Activated T-cell treated with anti-CD3 and anti-CD28 coated beads, Interleukin-2, amount 50 U/mL, for 24 hours (primary cell): Measurements from ENCODE around the gene PSME1.
A peak's percentile ranks its signal among the peaks of the same experiment; 100 is the strongest.

Experiments used
- DNase-seq: peaks from one replicate; pipeline ENCODE4 v3.0.0-alpha.2; 2020
- H3K27ac Mint-ChIP-seq: 2 replicates; pipeline ENCODE4 v1.8.0; 2020; ENCODE audit warnings: mild to moderate bottlenecking, mixed read lengths
- H3K27me3 Mint-ChIP-seq: 2 replicates; pipeline ENCODE4 v1.8.0; 2020; ENCODE audit warnings: mixed read lengths
- H3K36me3 Mint-ChIP-seq: 2 replicates; pipeline ENCODE4 v1.8.0; 2020; ENCODE audit warnings: low read depth, mixed read lengths
- H3K4me1 Mint-ChIP-seq: 2 replicates; pipeline ENCODE4 v1.8.0; 2020; ENCODE audit warnings: low read depth, mixed read lengths
- H3K4me3 Mint-ChIP-seq: 2 replicates; pipeline ENCODE4 v1.8.0; 2020; ENCODE audit warnings: mild to moderate bottlenecking, moderate library complexity, mixed read lengths
- H3K9me3 Mint-ChIP-seq: 2 replicates; pipeline ENCODE4 v1.8.0; 2020; ENCODE audit warnings: mixed read lengths

The PSME1 gene

GRCh38 chr14:24144451-24144850, 8.5 kb downstream of the PSME1 start:
- no peak for DNase-seq
- Mint-ChIP-seq H3K4me3 (peak overlapping the region; percentile 90), H3K27me3 (no peaks in the 10 kb centered on the region), H3K4me1 (peaks cover 61% of the 10 kb centered on the region), H3K9me3 (no peaks in the 10 kb centered on the region), H3K27ac (peak overlapping the region; percentile 98), H3K36me3 (peaks cover 88% of the 10 kb centered on the region)

- H3K4me3 Mint-ChIP-seq, result peak overlapping the region; percentile 90
- no peak for DNase-seq
- no peaks in the 10 kb centered on the region for H3K27me3 Mint-ChIP-seq
- peaks cover 63% of the 10 kb centered on the region for H3K4me1 Mint-ChIP-seq
- H3K27ac Mint-ChIP-seq, result peak overlapping the region; percentile 98
- H3K9me3 Mint-ChIP-seq, result no peaks in the 10 kb centered on the region
- peaks cover 90% of the 10 kb centered on the region for H3K36me3 Mint-ChIP-seq
Observed at GRCh38 chr14:24145219-24145618, 9.2 kb downstream of the PSME1 start.

GRCh38 chr14:24145690-24146452, 9.9 kb downstream of the PSME1 start:
- no peak for DNase-seq
- H3K4me3 Mint-ChIP-seq, result peak overlapping the region; percentile 90
- peaks cover 90% of the 10 kb centered on the region for H3K36me3 Mint-ChIP-seq
- H3K9me3 Mint-ChIP-seq, result no peaks in the 10 kb centered on the region
- H3K4me1 Mint-ChIP-seq, result peaks cover 69% of the 10 kb centered on the region
- peak overlapping the region; percentile 98 for H3K27ac Mint-ChIP-seq
- H3K27me3 Mint-ChIP-seq, result no peaks in the 10 kb centered on the region

- H3K9me3 Mint-ChIP-seq, result no peaks in the 10 kb centered on the region
- H3K4me1 Mint-ChIP-seq, result peaks cover 72% of the 10 kb centered on the region
- DNase-seq, result peak; percentile 91
- H3K27ac Mint-ChIP-seq, result peak within 1 kb of the TSS; percentile 98
- H3K4me3 Mint-ChIP-seq, result peak within 1 kb of the TSS; percentile 90
- peaks cover 92% of the 10 kb centered on the region for H3K36me3 Mint-ChIP-seq
- no peaks in the 10 kb centered on the region for H3K27me3 Mint-ChIP-seq
Observed at GRCh38 chr14:24146453-24146977, 10.5 kb downstream of the PSME1 start, which contains the start of gene PSME2. Gene PSME2 (minus strand): TSS chr14:24146610. CDS start chr14:24146581, 29 bp downstream.

- peaks cover 67% of the 10 kb centered on the region for H3K4me1 Mint-ChIP-seq
- DNase-seq, result peak; percentile 96
- peak within 1 kb of the TSS; percentile 90 for H3K4me3 Mint-ChIP-seq
- H3K27ac Mint-ChIP-seq, result peak within 1 kb of the TSS; percentile 98
- H3K36me3 Mint-ChIP-seq, result peaks cover 93% of the 10 kb centered on the region
- H3K9me3 Mint-ChIP-seq, result no peaks in the 10 kb centered on the region
- no peaks in the 10 kb centered on the region for H3K27me3 Mint-ChIP-seq
Observed at GRCh38 chr14:24146978-24147760, 11.2 kb downstream of the PSME1 start, which contains the start of gene RNF31. Gene RNF31 (plus strand): TSS chr14:24147498. CDS start chr14:24147699, 201 bp downstream.

GRCh38 chr14:24147761-24148428, 11.9 kb downstream of the PSME1 start:
- no peak for DNase-seq
- peaks cover 62% of the 10 kb centered on the region for H3K4me1 Mint-ChIP-seq
- H3K36me3 Mint-ChIP-seq, result peaks cover 92% of the 10 kb centered on the region
- H3K9me3 Mint-ChIP-seq, result no peaks in the 10 kb centered on the region
- peak overlapping the region; percentile 93 for H3K27ac Mint-ChIP-seq
- no peaks in the 10 kb centered on the region for H3K27me3 Mint-ChIP-seq
- peak overlapping the region; percentile 90 for H3K4me3 Mint-ChIP-seq

- Mint-ChIP-seq H3K9me3 (no peaks in the 10 kb centered on the region), H3K36me3 (peaks cover 87% of the 10 kb centered on the region), H3K4me1 (peaks cover 48% of the 10 kb centered on the region), H3K4me3 (peak overlapping the region; percentile 90), H3K27me3 (no peaks in the 10 kb centered on the region), H3K27ac (peak overlapping the region; percentile 74)
- no peak for DNase-seq
Observed at GRCh38 chr14:24149302-24149969, 13.4 kb downstream of the PSME1 start.

GRCh38 chr14:24150061-24150460, 14.1 kb downstream of the PSME1 start:
- Mint-ChIP-seq H3K4me3 (no peak overlapping the region), H3K4me1 (peaks cover 41% of the 10 kb centered on the region), H3K36me3 (peaks cover 87% of the 10 kb centered on the region), H3K9me3 (no peaks in the 10 kb centered on the region), H3K27ac (peak overlapping the region; percentile 74), H3K27me3 (no peaks in the 10 kb centered on the region)
- DNase-seq, result no peak

GRCh38 chr14:24150567-24150966, 14.6 kb downstream of the PSME1 start:
- Mint-ChIP-seq H3K36me3 (peaks cover 87% of the 10 kb centered on the region), H3K4me1 (peaks cover 36% of the 10 kb centered on the region), H3K4me3 (no peak overlapping the region)

GRCh38 chr14:24150993-24151392, 15.0 kb downstream of the PSME1 start:
- DNase-seq, result no peak
- Mint-ChIP-seq H3K27ac (peak overlapping the region; percentile 74), H3K4me3 (no peak overlapping the region), H3K9me3 (no peaks in the 10 kb centered on the region), H3K4me1 (peaks cover 32% of the 10 kb centered on the region), H3K36me3 (peaks cover 87% of the 10 kb centered on the region), H3K27me3 (no peaks in the 10 kb centered on the region)

More at GRCh38 chr14:24150567-24150966, 14.6 kb downstream of the PSME1 start:
- Mint-ChIP-seq H3K27ac (peak overlapping the region; percentile 74), H3K27me3 (no peaks in the 10 kb centered on the region), H3K9me3 (no peaks in the 10 kb centered on the region)
- no peak for DNase-seq

GRCh38 chr14:24151404-24152080, 15.5 kb downstream of the PSME1 start:
- Mint-ChIP-seq H3K36me3 (peaks cover 85% of the 10 kb centered on the region), H3K4me3 (no peak overlapping the region), H3K27me3 (no peaks in the 10 kb centered on the region), H3K27ac (peak overlapping the region; percentile 20), H3K4me1 (peaks cover 32% of the 10 kb centered on the region), H3K9me3 (no peaks in the 10 kb centered on the region)
- no peak for DNase-seq

GRCh38 chr14:24155100-24155499, 19.1 kb downstream of the PSME1 start:
- DNase-seq, result no peak
- Mint-ChIP-seq H3K4me1 (peaks cover 15% of the 10 kb centered on the region), H3K9me3 (no peaks in the 10 kb centered on the region), H3K36me3 (peaks cover 86% of the 10 kb centered on the region), H3K27ac (peak overlapping the region; percentile 73), H3K4me3 (no peak overlapping the region), H3K27me3 (no peaks in the 10 kb centered on the region)

- Mint-ChIP-seq H3K9me3 (no peaks in the 10 kb centered on the region), H3K27ac (peak overlapping the region; percentile 66), H3K27me3 (no peaks in the 10 kb centered on the region), H3K4me1 (peaks cover 22% of the 10 kb centered on the region), H3K4me3 (no peak overlapping the region), H3K36me3 (peaks cover 86% of the 10 kb centered on the region)
- DNase-seq, result no peak
Observed at GRCh38 chr14:24156840-24157239, 20.8 kb downstream of the PSME1 start.
